ENCODE data around the gene FNDC1.

FNDC1 gene

GRCh38 chr6:159132664-159133063, 36.5 kb upstream of the FNDC1 start:
- Histone ChIP-seq H3K4me3 (no peak overlapping the region), H3K27ac (no peak overlapping the region)
- intact Hi-C loops (cut with DNase I; ENCODE audit: low total_unique reads), result no loop called here

GRCh38 chr6:159134701-159135364, 34.4 kb upstream of the FNDC1 start:
- intact Hi-C loops (cut with DNase I; ENCODE audit: low total_unique reads), result no loop called here
- peak; percentile 72 to 87 for TF ChIP-seq CTCF (IDR thresholded peaks at IDR 0.05)
- Histone ChIP-seq H3K27ac (no peak overlapping the region), H3K4me1 (no peaks in the 10 kb centered on the region), H3K36me3 (no peaks in the 10 kb centered on the region), H3K27me3 (peaks cover 0 to 19% of the 10 kb centered on the region in 2 donors), H3K9me3 (no peaks in the 10 kb centered on the region), H3K4me3 (no peak overlapping the region)
- peak in 1 of 2 donors; percentile 70 for DNase-seq

More at GRCh38 chr6:159132664-159133063, 36.5 kb upstream of the FNDC1 start:
- Histone ChIP-seq H3K9me3 (no peaks in the 10 kb centered on the region), H3K27me3 (peaks cover 0 to 14% of the 10 kb centered on the region in 2 donors), H3K36me3 (no peaks in the 10 kb centered on the region), H3K4me1 (no peaks in the 10 kb centered on the region)
- TF ChIP-seq CTCF (IDR thresholded peaks at IDR 0.05), result no peak
- DNase-seq, result no peak

GRCh38 chr6:159137676-159138075, 31.5 kb upstream of the FNDC1 start:
- no peak overlapping the region for H3K27ac ChIP-seq
- DNase-seq, result no peak
- peaks cover 0 to 19% of the 10 kb centered on the region in 2 donors for H3K27me3 ChIP-seq
- no peaks in the 10 kb centered on the region for H3K9me3 ChIP-seq
- H3K4me1 ChIP-seq, result no peaks in the 10 kb centered on the region
- H3K4me3 ChIP-seq, result no peak overlapping the region
- intact Hi-C loops (cut with DNase I; ENCODE audit: low total_unique reads), result no loop called here
- H3K36me3 ChIP-seq, result no peaks in the 10 kb centered on the region
- TF ChIP-seq CTCF (IDR thresholded peaks at IDR 0.05), result no peak

GRCh38 chr6:159142531-159142930, 26.7 kb upstream of the FNDC1 start:
- Histone ChIP-seq H3K9me3 (no peaks in the 10 kb centered on the region), H3K4me1 (no peaks in the 10 kb centered on the region), H3K27me3 (peaks cover 0 to 5% of the 10 kb centered on the region in 2 donors), H3K4me3 (no peak overlapping the region), H3K27ac (no peak overlapping the region), H3K36me3 (no peaks in the 10 kb centered on the region)
- intact Hi-C loops (cut with DNase I; ENCODE audit: low total_unique reads), result no loop called here
- TF ChIP-seq CTCF (IDR thresholded peaks at IDR 0.05), result no peak
- no peak for DNase-seq

- H3K4me3 ChIP-seq, result no peak overlapping the region
- H3K4me1 ChIP-seq, result no peaks in the 10 kb centered on the region
- no peaks in the 10 kb centered on the region for H3K27me3 ChIP-seq
- no peaks in the 10 kb centered on the region for H3K9me3 ChIP-seq
- no peaks in the 10 kb centered on the region for H3K36me3 ChIP-seq
- TF ChIP-seq CTCF (IDR thresholded peaks at IDR 0.05), result no peak
- no peak for DNase-seq
- intact Hi-C loops (cut with DNase I; ENCODE audit: low total_unique reads), result no loop called here
- no peak overlapping the region for H3K27ac ChIP-seq
These were observed 20.6 kb upstream of the FNDC1 start for GRCh38 chr6:159148641-159149040.
